GM21367 (cell line): Measurements from ENCODE around the gene WNT2B.

ENCODE experiments used
- ATAC-seq: cut with Tn5 transposase; IDR thresholded peaks from one replicate; pipeline ENCODE4 v1.9.1; 2021; ENCODE audit not compliant: unreplicated experiment

The WNT2B gene

DNA sequence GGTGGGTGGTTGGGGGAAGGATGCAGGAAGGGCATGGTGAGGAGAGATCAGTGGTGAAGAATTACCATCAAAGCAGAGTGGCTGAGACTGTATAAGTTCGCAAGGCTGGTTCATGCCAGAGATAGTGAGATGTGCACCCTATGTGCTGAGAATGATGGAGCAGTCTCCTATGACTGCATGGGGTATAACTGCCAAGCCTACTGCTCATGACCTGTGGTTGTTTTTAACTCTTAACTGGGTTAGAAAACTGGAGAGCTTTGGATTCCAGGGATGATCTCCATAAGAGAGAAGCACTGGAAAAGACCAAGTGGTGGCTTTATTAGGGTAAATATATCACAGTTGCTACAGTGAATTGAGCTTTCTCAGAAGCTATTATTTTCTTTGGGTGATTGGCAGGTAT, 16.2 kb downstream of the WNT2B start:
- no peak for ATAC-seq

DNA sequence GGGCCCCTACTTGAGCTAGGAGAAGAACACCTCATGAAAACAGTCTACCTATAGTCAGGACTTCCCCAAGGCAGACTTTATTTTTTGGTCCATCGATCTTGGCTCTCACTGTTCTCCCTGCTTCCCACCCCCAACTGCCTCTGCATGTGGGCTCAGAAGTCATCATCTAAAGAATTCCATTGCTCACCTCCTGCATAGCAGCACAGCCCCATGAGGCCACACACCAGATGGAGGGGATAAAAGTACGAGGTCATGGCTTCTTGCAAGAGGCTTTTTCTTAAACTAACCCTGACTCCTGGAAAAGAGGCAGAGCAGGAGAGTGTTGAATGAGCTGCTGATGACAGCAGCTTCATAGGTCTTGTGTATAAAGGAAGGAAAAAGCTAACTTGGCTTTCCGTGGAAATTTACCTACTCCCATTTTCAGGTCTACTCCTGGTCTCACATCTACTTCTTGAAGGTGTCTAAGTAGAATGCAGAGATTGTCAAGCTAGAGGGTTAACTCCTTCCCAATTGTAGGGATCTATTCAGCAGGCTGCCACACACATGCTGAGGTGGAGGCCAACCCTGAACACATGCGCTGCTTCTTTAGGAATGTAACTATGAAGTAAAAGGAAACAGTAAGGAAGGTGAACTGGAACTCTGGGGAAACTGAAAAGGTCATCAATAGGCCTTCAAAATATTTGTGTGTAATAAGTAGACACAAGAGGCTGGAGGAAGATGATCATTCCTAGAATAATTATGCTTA, 18.7 kb downstream of the WNT2B start:
- ATAC-seq: no peak

DNA sequence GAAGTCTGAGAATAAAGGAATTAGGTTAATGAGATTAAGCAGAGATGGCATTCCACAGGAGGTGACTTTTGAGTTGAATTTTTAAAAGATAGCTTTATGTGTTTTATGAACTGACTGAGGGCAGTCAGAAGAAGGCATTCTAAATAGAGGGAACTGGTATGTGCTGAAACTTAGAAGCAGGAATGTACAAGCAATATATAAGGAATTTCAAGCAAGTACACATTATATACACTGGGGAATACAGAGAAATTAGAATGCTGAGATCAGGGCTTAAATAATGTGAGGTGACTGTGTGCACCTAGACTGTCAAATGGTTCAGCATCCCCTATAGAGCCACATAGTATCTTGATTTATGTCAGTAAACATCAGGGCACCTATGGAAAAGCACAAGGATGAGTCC, 19.3 kb downstream of the WNT2B start:
- no peak for ATAC-seq

DNA sequence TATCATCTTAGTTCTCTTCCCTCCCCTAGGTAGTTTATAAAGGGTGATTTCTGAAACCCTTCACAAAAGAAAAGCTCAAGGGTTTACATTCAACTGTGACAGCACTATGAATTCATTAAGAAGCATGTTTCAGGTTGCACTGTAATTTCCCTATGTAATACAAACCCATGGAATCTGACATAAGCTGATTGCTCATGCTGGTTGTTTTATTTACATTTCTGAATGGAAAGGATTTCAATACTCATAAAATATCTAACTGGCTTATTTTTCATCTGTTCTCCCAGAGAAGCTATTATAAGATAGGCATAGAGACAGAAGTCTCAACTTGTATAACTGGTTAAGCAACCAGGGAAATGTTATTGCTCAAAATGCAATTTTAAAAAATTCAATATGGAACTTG, 20.5 kb downstream of the WNT2B start:
- no peak for ATAC-seq

DNA sequence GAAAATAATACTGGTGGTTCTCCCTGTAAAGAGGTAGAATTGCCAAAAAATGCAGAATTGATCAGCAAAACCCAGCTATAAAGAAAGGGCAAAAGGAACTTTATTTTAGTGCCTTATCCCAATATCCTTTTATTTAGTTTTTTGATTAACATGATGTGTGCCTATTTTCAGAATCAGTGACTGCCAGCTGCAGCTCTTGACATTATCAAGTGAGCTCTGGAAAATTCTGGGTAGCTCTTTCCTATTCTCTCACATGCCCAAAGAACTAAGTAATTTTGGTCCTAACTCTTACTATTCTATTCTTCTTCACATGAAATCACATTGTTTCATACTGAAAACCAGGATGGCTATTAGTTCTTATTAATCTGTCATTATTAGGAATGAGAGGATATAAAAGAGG, 22.1 kb downstream of the WNT2B start:
- no peak for ATAC-seq

DNA sequence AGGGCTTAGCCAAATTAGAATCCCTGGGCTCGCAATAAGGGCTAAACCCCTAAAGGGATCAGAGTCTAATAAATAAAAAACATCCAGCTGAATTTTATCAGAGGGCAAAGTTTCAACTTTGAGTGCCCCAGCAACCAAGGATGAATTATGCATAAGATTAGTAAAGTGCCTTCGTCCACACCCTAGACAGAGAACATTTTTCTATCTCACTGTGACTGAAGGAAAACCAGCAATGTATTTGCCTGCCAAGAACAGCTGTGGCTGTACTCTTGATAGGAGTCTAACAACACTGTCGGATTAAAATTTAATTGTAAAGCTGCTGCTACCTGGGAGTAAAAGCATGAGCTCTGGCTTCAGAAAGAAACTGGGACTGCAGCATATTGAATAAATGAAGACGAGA, 23.3 kb downstream of the WNT2B start:
- ATAC-seq: no peak

DNA sequence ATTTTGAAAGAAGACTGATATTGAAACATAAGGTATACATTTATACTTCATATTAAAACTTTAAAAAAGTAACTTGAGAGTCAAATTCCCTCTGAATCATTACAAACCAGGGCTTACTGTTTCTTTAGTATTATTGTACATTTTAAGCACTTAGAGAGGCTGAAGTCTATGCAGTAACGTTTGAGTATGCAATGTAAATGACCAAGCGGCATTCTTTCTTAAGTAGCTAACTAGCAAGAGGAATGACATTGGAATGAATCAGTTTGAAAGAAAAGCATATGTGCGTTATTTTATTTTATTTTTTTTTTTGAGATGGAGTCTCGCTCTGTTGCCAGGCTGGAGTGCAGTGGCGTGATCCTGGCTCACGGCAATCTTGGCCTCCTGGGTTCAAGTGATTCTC, 24.3 kb downstream of the WNT2B start:
- ATAC-seq: no peak

DNA sequence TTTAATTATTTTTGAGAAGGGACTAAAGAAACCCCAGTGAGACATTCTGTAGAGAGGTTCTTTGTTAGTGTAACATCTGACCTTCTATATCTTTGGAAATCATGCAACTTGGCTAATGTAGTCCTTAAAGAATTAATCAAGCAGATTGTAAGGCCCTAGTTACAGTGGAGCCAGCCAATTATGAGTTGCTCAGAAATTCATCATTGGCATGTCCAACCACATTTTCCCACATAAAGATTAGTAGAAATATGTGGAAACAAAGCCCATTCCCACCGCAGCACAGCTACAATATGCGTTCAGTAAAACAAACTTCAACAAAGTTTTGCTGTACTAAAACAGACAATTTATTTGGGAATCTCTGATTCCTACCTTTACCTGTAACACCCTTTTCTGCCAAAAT, 27.8 kb downstream of the WNT2B start:
- no peak for ATAC-seq

DNA sequence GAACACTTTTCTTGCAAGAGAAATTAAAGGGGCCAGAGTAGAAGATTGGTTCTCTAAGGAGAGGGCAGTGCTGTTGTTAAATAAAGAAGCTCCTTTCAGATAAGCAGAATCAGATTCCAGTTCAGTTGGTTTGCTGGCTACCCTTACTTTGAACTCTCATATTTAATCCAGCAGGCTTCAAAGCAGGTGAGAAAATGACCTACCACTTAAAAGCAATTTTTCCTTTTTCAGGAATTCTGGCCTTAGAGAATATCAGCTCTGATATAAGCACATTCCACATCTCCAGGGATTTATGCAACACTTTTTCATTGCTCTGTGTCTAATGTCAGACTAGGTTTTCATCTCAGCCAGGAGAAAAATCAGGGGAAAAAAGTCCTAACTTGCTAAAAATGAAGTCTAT, 28.7 kb downstream of the WNT2B start:
- ATAC-seq: no peak

DNA sequence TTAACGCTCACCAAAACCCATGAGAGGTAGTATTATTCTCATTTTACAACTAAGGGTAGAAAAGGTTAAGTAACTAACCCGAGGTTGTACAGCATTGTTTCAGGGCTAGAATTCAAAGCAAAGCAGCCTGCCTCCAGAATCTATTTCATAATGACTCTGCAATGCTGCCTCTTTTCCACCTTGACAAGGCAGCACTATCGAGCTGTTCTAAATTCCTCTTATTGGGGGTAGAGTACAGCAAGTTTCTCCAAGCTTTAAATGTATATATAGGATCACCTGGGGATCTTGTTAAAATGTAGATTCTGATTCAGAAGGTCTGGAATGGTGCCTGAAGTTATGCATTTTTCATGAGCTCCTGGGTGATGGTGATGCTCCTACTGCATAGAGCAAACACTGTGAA, 30.1 kb downstream of the WNT2B start:
- ATAC-seq: no peak

DNA sequence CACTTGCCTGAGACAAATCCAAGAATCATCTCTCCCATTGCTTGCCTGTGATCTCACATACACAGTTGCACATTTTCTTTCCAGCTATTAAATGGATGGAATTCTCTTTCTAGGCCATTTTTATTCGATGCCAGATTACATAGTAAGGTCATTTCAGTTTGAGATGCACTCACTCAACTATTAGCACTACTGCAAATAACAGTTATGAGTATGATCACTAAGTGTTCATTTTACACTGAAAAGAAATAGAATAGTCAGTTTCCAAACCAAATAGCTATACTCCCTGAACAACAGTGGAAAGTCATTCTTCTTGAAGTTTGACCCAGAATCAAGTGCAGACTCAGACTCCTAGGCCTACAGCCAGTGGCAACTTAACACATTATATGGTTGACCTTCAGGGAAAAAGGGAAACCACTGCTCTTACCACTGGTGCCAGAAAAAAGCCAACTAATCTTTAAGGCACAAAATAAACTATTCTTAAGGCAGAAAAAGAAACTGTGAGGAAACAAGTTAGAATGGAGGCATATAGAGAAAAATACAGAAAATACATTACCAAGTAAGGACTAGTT, 31.5 kb downstream of the WNT2B start:
- ATAC-seq: no peak

DNA sequence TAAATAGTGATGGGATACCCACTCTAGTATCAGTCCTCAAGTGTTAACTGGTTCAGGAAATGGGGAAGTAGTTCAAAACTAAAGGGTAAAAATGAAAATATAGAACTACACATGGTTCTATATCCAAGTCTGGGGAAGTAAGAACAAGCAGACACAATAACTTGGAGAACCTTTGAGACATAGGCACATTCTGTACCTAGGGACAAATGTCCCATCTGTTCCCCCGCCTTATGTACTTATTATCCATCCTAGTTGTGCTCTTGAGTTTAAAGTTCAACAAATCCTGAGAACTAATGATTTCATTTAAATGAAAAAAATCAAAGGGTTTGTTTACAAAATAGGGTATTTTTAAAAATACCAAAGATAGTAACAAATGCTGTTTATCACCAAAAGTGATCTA, 32.5 kb downstream of the WNT2B start:
- ATAC-seq: no peak

DNA sequence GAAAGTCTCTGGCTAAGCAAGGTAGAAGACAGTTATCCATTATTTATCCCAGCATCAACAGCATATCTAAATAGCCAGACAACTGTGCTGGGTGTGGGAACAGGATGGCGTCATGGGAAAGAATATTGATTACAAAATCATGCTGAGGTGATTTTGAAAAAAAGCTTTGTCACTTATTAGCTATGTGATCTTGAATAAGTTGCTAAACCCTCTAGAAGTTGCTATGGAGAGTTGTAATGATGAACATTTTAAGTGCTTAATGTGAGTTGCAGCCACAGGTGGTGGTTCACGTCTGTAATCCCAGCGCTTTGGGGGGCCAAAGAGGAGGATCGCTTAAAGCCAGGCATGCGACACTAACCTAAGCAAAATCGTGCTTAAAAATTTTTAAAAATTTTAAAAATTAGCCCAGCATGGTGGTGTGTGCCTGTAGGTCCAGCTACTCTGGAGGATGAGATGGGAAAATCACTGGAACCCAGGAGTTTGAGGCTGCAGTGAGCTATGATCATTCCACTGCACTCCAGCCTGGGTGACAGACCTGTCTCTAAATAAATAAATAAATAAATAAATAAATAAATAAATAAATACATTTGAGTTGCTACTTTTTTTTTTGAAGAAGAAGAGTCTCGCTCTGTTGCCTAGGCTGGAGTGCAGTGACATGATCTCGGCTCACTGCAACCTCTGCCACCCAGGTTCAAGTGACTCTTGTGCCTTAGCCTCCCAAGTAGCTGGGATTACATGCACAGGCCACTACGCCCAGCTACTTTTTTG, 33.6 kb downstream of the WNT2B start:
- no peak for ATAC-seq

DNA sequence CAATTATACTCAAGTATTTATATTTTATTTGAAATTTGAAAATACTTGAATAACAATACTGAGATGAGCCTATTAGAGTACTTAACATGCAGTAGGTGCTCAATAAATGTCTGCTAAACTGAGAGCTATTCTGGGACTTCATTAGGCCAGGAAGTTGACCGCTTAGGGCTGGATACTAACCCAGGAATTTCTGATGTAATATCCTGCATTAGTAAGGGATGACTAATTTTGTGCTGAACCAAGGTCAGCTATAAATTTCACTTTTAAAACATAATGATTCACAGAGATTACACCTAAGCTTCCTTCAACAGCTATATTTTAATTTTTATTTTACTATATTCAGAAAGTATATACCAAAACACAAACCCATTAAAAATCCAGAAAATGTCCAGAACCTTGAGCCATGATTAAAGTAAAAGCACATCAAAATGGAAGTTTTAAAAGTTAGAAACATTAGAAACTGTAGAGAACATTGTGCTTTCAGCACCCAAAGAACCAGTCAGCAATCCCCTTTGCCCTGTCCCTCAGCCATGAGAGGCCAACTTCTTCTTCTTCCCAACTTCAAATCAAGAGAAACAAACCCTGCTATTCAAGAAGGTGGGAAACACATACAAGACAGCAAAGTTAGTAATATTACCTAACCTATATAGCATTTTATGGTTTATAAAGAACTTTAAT, 35.4 kb downstream of the WNT2B start:
- ATAC-seq: no peak

DNA sequence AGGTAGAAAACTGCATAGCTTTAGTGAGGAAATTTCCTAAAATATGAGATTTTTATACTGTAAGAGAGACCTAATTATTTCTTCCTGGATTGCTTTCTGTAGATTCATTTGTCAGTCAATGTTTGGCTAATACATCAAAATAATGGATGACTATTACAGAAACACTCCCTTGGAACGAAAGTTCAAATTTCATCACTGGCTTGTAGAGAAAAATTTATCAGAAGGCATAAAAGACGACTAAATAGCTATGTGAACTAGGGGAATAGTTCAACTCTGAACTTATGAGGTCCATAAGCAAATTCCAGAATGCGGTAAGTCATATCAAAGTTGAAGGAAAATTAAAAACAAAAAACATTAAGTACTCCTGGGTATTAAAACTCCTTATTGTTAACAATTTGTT, 36.0 kb downstream of the WNT2B start:
- no peak for ATAC-seq

DNA sequence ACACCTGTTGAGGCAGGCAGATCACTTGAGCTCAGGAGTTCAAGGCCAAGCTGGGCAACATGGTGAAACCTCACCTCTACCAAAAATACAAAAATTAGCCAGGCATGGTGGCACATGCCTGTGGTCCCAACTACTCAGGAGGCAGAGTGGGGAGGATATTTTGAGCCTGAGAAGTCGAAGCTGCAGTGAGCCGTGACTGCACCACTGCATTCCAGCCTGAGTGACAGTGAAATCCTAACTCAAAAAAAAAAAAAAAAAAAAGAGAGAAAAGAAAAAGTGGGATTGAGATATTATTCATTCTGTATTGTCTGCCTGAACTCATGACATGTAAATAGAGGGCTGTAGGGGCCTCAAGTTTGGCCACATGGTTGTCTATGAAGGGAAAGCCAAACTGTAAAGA, 37.3 kb downstream of the WNT2B start:
- no peak for ATAC-seq

DNA sequence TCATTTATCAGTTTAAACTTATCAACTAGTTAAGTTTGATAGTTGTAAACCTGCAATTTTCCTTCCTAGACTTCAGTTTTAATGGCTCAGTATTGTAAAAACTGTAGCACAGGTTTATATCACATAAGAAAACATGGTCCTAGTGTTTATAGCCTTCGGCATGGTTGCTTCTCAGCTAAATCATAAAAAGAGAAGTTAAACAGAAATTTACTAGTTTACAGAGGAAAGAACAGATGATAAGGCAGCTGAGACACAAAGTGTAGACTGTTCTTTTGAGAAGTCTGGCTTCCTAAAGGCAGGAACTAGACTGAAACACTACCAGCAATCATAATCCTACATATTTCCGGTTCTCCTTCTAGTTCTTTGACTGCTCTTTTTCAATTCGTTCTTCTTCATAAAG, 39.8 kb downstream of the WNT2B start:
- no peak for ATAC-seq

DNA sequence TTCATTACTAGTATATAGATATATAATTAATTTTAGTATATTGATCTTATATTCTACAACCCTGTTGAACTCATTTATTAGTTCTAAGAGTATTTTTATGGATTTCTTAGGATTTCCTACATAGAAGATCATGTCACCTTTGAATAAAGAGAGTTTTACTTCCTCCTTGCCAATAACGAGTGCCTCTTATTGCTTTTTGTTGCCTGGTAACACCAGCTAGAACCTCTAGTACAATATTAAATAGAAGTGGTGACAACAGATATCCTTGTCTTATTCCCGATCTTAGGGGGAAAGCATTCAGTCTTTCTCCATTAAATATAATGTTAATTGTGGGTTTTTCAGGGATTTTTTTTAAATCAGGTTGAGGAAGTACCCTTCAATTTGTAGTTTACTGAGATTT, 40.8 kb downstream of the WNT2B start:
- no peak for ATAC-seq

DNA sequence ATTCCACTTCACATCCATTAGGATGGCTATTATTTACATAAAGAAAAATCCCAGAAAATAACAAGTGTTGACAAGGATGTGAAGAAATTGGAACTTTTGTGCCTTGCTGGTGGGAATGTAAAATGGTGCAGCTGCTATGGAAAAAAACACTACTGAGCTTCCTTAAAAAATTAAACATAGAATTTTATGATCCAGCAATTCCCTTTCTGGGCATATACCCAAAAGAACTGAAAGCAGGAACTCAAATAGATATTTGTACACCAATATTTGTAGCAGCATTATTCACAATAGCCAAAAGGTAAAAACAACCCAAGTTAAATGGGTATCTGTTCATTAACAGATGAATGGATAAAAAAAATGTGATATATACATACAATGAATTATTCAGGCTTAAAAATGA, 45.6 kb downstream of the WNT2B start:
- ATAC-seq: no peak

DNA sequence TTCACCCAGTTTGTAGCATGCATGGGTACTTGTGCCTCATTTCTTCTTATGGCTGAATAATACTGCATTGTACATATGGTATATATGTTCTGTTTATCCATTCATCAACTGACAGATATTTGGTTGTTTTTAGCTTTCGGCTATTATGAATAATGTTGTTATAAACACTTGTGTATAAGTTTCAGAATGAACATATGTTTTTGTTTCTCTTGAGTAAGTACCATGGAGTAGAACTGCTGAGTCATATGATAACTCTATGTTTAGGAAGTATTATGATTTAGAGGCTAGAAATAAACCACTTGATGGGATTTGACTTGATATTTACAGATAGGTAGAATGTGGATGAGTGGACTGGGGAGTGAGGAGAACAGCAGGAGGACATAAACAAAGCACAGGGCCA, 48.6 kb downstream of the WNT2B start:
- no peak for ATAC-seq

DNA sequence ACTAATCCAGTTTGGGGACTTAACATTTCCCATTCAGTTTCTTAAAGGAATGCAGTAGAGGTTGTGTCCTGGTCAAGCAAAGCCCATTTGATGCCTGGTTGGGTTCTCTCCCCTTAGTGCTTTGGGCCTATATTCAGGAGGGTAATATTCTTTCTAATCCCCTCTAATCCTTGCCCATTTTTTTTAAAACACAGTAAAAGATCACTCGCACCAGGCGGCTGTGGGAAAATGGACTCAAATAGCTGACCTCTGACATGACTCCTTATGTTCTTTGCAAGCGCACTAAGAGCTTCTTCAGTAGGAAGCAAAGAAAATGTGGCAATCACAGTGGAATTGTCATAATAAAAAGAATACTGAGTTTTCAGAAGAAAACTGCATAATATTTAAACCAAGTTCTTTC, 49.9 kb downstream of the WNT2B start:
- no peak for ATAC-seq

DNA sequence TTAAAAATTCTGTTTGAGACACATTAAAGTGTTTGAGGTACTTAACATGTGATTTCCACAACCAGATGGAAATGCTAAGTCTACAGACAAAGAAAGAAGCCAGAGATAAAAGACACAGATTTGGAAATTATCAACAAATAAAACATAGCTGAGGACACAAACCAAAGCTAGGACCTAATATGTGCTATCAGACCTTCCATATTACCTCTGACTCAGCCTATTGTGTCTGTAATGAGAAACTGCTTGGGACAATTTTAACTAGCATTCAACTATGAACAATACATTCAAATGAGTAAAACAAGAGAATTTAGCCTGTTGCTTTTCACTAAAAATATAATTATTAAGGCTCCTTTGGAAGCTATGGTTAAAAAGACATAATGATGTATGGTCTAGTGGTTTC, 54.6 kb downstream of the WNT2B start:
- ATAC-seq: no peak
